A549 (cell line): ENCODE results near the gene ABCC4.

Source experiments
- ESRRA ChIP-seq: fragments of 150-350 bp; IDR thresholded peaks from 2 replicates; pipeline ENCODE4 v1.6.1; 2014; ENCODE audit warnings: mild to moderate bottlenecking, low read length, borderline replicate concordance
- MAFK ChIP-seq: fragments of 450-650 bp; IDR thresholded peaks from 2 replicates; pipeline ENCODE4 v1.6.1; 2014; ENCODE audit not compliant: partially characterized antibody
- POLR2A ChIP-seq: IDR thresholded peaks from 2 replicates; pipeline ENCODE4 v1.6.1; 2012; ENCODE audit warnings: mild to moderate bottlenecking, low read length
- POLR2AphosphoS2 ChIP-seq: conservative IDR thresholded peaks from 2 replicates; pipeline ENCODE4 v1.6.1; 2012; ENCODE audit warnings: low read length, improper control_type of control experiment, inconsistent platforms
- RAD21 ChIP-seq, 2 experiments: fragments of >200 bp in 1 of 2; sonication (Bioruptor Twin) in 1 of 2; formaldehyde crosslinking in 1 of 2; IDR thresholded peaks in 1 of 2; conservative IDR thresholded peaks in 1 of 2; 2 replicates in 1 of 2; 3 replicates in 1 of 2; pipeline ENCODE4 v1.6.1; 2012 to 2018; ENCODE audit warnings: inconsistent platforms in 1 of 2
- TF ChIP-seq, protein P1 (sequence below): fragments of >200 bp; sonication (Bioruptor Twin); formaldehyde crosslinking; IDR thresholded peaks from 3 replicates; pipeline ENCODE4 v1.5.1; 2016
- TF ChIP-seq, protein P2 (sequence below): IDR thresholded peaks from 2 replicates; pipeline ENCODE4 v1.6.1; 2012

DNA sequence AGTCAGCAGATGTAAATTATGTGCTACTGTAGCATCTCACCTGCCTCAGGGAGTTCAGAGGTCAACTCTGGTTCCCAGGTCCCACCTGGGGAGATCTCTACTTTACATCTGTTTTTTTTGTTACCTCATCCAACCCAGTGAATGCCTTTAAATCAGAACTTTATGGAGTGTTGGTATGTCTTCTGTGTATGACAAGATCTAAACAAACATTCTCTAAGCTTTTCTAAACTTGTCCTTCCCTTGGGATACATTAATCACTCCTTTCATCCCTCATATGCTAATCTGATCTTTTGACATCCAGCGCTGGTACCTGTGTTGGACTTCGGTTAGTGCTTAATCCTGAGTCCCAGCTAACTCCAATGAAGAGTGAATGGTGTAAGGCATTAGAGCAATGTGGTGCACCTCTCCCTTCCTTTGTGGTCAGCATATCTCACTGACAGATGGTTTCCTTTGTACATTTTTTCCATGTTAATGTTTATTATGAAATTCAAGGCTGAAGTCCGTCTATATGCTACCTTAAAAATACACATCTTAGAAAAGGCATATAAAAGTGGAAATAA, 213.4 kb downstream of the ABCC4 start:
- TF ChIP-seq ESRRA (no peak), POLR2A (no peak), RAD21 (conservative IDR thresholded peaks at IDR 0.05 in 1 of 2, IDR thresholded peaks at IDR 0.05 in 1 of 2) (no peak), MAFK (no peak), POLR2AphosphoS2 (no peak)
- TF ChIP-seq, protein P1, sequence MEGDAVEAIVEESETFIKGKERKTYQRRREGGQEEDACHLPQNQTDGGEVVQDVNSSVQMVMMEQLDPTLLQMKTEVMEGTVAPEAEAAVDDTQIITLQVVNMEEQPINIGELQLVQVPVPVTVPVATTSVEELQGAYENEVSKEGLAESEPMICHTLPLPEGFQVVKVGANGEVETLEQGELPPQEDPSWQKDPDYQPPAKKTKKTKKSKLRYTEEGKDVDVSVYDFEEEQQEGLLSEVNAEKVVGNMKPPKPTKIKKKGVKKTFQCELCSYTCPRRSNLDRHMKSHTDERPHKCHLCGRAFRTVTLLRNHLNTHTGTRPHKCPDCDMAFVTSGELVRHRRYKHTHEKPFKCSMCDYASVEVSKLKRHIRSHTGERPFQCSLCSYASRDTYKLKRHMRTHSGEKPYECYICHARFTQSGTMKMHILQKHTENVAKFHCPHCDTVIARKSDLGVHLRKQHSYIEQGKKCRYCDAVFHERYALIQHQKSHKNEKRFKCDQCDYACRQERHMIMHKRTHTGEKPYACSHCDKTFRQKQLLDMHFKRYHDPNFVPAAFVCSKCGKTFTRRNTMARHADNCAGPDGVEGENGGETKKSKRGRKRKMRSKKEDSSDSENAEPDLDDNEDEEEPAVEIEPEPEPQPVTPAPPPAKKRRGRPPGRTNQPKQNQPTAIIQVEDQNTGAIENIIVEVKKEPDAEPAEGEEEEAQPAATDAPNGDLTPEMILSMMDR: no peak
- TF ChIP-seq, protein P2, sequence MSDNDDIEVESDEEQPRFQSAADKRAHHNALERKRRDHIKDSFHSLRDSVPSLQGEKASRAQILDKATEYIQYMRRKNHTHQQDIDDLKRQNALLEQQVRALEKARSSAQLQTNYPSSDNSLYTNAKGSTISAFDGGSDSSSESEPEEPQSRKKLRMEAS: no peak
